ENCODE results near the gene POU2F1. TPM values are rescaled to one million over a fixed set of nuclear protein-coding genes. Genes with fewer than 3 reads are reported as not detected.

The POU2F1 gene
- total RNA-seq, 1 experiment from 2014 or later = 11.6 TPM

GRCh38 chr1:167231873-167232450 lies 11.3 kb downstream of the POU2F1 start:
- H3K9me3 Mint-ChIP-seq (ENCODE audit: unreplicated experiment) = peaks cover 7% of the 10 kb centered on the region
- POLR2A ChIA-PET = interaction anchor here (0.7 to 5.6 kb wide), 5 partner anchors 9 to 37 kb away, joined by 3 to 51 read pairs (median 5); partner anchors contain the start of gene POU2F1

GRCh38 chr1:167232801-167233200 lies 12.1 kb downstream of the POU2F1 start:
- POLR2A ChIA-PET = interaction anchor here (0.7 to 5.6 kb wide), 4 partner anchors 12 to 79 kb away, joined by 3 to 51 read pairs (median 4); partner anchors contain the start of gene POU2F1
- Mint-ChIP-seq H3K36me3 (ENCODE audit: insufficient read depth, unreplicated experiment) (no peaks in the 10 kb centered on the region), H3K27ac (ENCODE audit: low read depth, unreplicated experiment) (no peak overlapping the region), H3K9me3 (ENCODE audit: unreplicated experiment) (peaks cover 6% of the 10 kb centered on the region), H3K4me1 (ENCODE audit: insufficient read depth, unreplicated experiment) (peaks cover 14% of the 10 kb centered on the region), H3K4me3 (ENCODE audit: unreplicated experiment) (no peak overlapping the region), H3K27me3 (ENCODE audit: insufficient read depth, unreplicated experiment) (no peaks in the 10 kb centered on the region)
- intact Hi-C loops (cut with micrococcal nuclease) = no loop called here
- TF ChIP-seq CTCF (IDR thresholded peaks at IDR 0.05; ENCODE audit: unreplicated experiment) = no peak
- DNase-seq (ENCODE audit: unreplicated experiment) = no peak
- no TSS peak for BruUV-seq (replicated peaks)
- CTCF ChIA-PET = interaction anchor here (0.6 to 5.9 kb wide), 21 partner anchors 8 to 455 kb away, joined by 3 to 35 read pairs (median 4); partner anchors contain the start of genes CREG1 and POU2F1

More at GRCh38 chr1:167231873-167232450, 11.3 kb downstream of the POU2F1 start:
- no TSS peak for BruUV-seq (replicated peaks)
- CTCF ChIA-PET = interaction anchor here (0.6 to 5.9 kb wide), 19 partner anchors 10 to 853 kb away, joined by 3 to 35 read pairs (median 4); partner anchors contain the start of genes CREG1 and POU2F1
- H3K4me3 Mint-ChIP-seq (ENCODE audit: unreplicated experiment) = no peak overlapping the region
- intact Hi-C loops (cut with micrococcal nuclease) = no loop called here
- H3K27ac Mint-ChIP-seq (ENCODE audit: low read depth, unreplicated experiment) = no peak overlapping the region
- no peaks in the 10 kb centered on the region for H3K36me3 Mint-ChIP-seq (ENCODE audit: insufficient read depth, unreplicated experiment)
- no peak for DNase-seq (ENCODE audit: unreplicated experiment)
- peaks cover 21% of the 10 kb centered on the region for H3K4me1 Mint-ChIP-seq (ENCODE audit: insufficient read depth, unreplicated experiment)
- H3K27me3 Mint-ChIP-seq (ENCODE audit: insufficient read depth, unreplicated experiment) = no peaks in the 10 kb centered on the region
- no peak for TF ChIP-seq CTCF (IDR thresholded peaks at IDR 0.05; ENCODE audit: unreplicated experiment)

GRCh38 chr1:167233373-167233772 lies 12.7 kb downstream of the POU2F1 start:
- H3K36me3 Mint-ChIP-seq (ENCODE audit: insufficient read depth, unreplicated experiment) = no peaks in the 10 kb centered on the region
- ChIA-PET POLR2A (interaction anchor here (0.7 to 5.6 kb wide), 4 partner anchors 12 to 278 kb away, joined by 3 to 51 read pairs (median 4); partner anchors contain the start of gene POU2F1), CTCF (interaction anchor here (0.7 to 5.9 kb wide), 16 partner anchors 8 to 454 kb away, joined by 3 to 35 read pairs (median 4); partner anchors contain the start of gene POU2F1)
- peaks cover 9% of the 10 kb centered on the region for H3K4me1 Mint-ChIP-seq (ENCODE audit: insufficient read depth, unreplicated experiment)
- no peak overlapping the region for H3K27ac Mint-ChIP-seq (ENCODE audit: low read depth, unreplicated experiment)
- no peak overlapping the region for H3K4me3 Mint-ChIP-seq (ENCODE audit: unreplicated experiment)
- no TSS peak for BruUV-seq (replicated peaks)
- no peak for DNase-seq (ENCODE audit: unreplicated experiment)
- no peak for TF ChIP-seq CTCF (IDR thresholded peaks at IDR 0.05; ENCODE audit: unreplicated experiment)
- no peaks in the 10 kb centered on the region for H3K27me3 Mint-ChIP-seq (ENCODE audit: insufficient read depth, unreplicated experiment)
- peaks cover under 1% of the 10 kb centered on the region for H3K9me3 Mint-ChIP-seq (ENCODE audit: unreplicated experiment)
- intact Hi-C loops (cut with micrococcal nuclease) = no loop called here

- intact Hi-C loops (cut with micrococcal nuclease) = no loop called here
- CTCF ChIA-PET = interaction anchor here (0.8 to 1.6 kb wide), 6 partner anchors 15 to 296 kb away, joined by 3 to 5 read pairs (median 4); partner anchors contain the start of gene POU2F1
- H3K27me3 Mint-ChIP-seq (ENCODE audit: insufficient read depth, unreplicated experiment) = no peaks in the 10 kb centered on the region
- DNase-seq (ENCODE audit: unreplicated experiment) = no peak
- no peak overlapping the region for H3K27ac Mint-ChIP-seq (ENCODE audit: low read depth, unreplicated experiment)
- no peak for TF ChIP-seq CTCF (IDR thresholded peaks at IDR 0.05; ENCODE audit: unreplicated experiment)
- no TSS peak for BruUV-seq (replicated peaks)
- peaks cover 9% of the 10 kb centered on the region for H3K4me1 Mint-ChIP-seq (ENCODE audit: insufficient read depth, unreplicated experiment)
- H3K4me3 Mint-ChIP-seq (ENCODE audit: unreplicated experiment) = no peak overlapping the region
- no peaks in the 10 kb centered on the region for H3K36me3 Mint-ChIP-seq (ENCODE audit: insufficient read depth, unreplicated experiment)
- H3K9me3 Mint-ChIP-seq (ENCODE audit: unreplicated experiment) = no peaks in the 10 kb centered on the region
- POLR2A ChIA-PET = interaction anchor here (0.8 to 1.0 kb wide), 3 partner anchors 10 to 41 kb away, joined by 3 to 4 read pairs (median 4); no protein-coding TSS in a partner anchor
Observed at GRCh38 chr1:167237000-167237399, 16.3 kb downstream of the POU2F1 start.
